NB4 (cell line): ENCODE measurements around the gene PRDM4.
"Not testable (repeated sequence)": the region's sequence is repeated elsewhere in the genome, so short reads cannot be mapped to it uniquely, and the experiment has no call there.

Experiments used
- DNase-seq: peaks from one replicate; pipeline ENCODE4 v3.0.0; 2010; ENCODE audit warnings: low read depth
- H3K4me3 ChIP-seq: one replicate; pipeline ENCODE4 v1.5.1; 2011; ENCODE audit warnings: mild to moderate bottlenecking, low read depth, low read length, moderate library complexity
- MYC ChIP-seq: IDR thresholded peaks from 2 replicates; pipeline ENCODE4 v1.6.1; 2011; ENCODE audit warnings: low read depth, low read length
- POLR2A ChIP-seq: IDR thresholded peaks from 2 replicates; pipeline ENCODE4 v1.6.1; 2011; ENCODE audit warnings: mild to moderate bottlenecking; ENCODE audit not compliant: insufficient read length; ENCODE audit errors: extremely low read depth
- TF ChIP-seq, protein P1 (sequence below): IDR thresholded peaks from one replicate; pipeline ENCODE4 v1.5.1; 2012; ENCODE audit warnings: low read depth, low read length
- TF ChIP-seq, protein P2 (sequence below): IDR thresholded peaks from 2 replicates; pipeline ENCODE4 v1.6.1; 2011; ENCODE audit warnings: low read depth, low read length

PRDM4 gene

DNA sequence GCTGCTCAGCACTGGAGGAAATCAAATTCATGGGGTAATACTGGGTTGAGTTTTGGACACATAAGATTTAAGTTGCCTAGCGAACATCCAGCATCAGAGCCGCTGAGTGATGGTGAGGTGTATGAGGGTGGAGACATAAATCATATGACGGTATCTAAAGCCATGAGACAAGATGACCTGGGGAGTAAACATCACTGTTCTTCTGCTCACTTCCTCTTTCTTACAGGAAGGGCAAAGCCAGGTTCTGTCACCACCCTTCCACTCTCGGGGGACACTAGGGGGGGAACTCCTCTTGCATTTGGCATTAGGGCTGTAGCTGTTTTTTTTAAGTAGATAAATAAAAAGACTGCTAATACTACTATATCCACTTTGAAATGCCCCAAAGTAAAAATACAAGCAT, 24.0 kb downstream of the PRDM4 start:
- H3K4me3 ChIP-seq: no peak overlapping the region
- no peak for TF ChIP-seq MYC
- TF ChIP-seq, protein P1, sequence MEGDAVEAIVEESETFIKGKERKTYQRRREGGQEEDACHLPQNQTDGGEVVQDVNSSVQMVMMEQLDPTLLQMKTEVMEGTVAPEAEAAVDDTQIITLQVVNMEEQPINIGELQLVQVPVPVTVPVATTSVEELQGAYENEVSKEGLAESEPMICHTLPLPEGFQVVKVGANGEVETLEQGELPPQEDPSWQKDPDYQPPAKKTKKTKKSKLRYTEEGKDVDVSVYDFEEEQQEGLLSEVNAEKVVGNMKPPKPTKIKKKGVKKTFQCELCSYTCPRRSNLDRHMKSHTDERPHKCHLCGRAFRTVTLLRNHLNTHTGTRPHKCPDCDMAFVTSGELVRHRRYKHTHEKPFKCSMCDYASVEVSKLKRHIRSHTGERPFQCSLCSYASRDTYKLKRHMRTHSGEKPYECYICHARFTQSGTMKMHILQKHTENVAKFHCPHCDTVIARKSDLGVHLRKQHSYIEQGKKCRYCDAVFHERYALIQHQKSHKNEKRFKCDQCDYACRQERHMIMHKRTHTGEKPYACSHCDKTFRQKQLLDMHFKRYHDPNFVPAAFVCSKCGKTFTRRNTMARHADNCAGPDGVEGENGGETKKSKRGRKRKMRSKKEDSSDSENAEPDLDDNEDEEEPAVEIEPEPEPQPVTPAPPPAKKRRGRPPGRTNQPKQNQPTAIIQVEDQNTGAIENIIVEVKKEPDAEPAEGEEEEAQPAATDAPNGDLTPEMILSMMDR: peak; percentile 9
- DNase-seq: peak; percentile 79

DNA sequence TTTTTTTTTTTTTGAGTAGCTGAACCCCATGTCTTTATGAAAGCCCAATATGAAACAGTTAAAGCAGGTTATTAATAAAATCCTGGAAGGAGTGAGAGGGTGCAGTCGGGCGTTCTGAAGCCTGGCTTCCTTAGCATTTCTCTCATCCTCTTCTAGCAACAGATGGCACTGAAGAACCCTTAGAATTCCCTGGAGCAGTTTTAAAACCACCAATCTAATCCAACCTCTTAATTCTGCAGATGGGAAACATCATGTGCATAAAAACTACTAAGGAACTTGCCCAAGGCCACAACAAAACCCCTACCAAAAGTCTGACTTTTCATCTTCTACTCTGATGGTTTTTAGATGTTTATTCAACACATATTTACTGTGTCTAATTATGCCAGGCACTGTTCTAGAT, 25.2 kb downstream of the PRDM4 start:
- TF ChIP-seq, protein P1: no peak
- TF ChIP-seq, protein P2, sequence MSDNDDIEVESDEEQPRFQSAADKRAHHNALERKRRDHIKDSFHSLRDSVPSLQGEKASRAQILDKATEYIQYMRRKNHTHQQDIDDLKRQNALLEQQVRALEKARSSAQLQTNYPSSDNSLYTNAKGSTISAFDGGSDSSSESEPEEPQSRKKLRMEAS: no peak
- TF ChIP-seq MYC (no peak), POLR2A (no peak)
- DNase-seq: no peak
- no peak overlapping the region for H3K4me3 ChIP-seq

DNA sequence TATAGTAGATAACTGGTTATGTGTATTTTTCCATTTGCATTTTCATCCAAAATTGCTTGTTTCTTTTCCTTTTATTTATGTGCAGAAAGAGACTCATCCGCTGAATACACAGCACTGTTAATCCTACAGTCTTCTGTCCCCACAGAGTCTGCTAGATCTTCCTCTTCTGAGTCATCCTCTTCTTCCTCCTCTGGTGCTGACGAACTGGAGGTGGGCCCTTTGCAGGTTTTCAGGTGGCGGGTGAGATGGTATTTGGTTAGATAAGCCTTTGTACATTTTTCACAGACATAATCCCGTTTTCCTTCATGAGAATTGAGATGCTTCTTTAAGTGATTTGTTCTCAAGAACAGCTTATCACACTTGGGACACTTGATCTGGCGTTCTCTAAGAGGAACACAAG, 26.8 kb downstream of the PRDM4 start:
- H3K4me3 ChIP-seq: no peak overlapping the region
- no peak for DNase-seq
- TF ChIP-seq, protein P2: no peak
- TF ChIP-seq, protein P1: no peak
- TF ChIP-seq POLR2A (no peak), MYC (no peak)

DNA sequence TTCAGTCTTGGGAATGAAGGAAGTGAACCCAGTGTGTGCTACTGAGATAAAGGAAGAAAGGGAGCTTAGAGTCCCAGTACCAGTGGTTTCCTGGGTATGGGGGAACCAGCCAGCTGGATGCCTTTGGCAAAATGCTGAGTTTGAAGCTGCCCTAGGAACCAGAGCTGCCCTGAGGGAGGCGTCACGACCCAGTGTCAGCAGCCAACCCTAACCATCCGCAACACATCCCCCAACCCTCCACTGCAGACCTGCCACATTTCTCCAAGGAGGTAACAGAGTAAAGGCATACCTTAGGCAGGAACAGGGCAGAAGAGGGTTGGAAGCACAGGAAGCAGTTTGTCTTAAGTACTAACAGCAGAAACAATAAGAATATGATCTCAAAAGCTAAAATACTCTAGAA, 28.6 kb downstream of the PRDM4 start:
- no peak overlapping the region for H3K4me3 ChIP-seq
- no peak for TF ChIP-seq MYC
- TF ChIP-seq, protein P2: no peak
- no peak for TF ChIP-seq POLR2A
- TF ChIP-seq, protein P1: no peak
- no peak for DNase-seq

DNA sequence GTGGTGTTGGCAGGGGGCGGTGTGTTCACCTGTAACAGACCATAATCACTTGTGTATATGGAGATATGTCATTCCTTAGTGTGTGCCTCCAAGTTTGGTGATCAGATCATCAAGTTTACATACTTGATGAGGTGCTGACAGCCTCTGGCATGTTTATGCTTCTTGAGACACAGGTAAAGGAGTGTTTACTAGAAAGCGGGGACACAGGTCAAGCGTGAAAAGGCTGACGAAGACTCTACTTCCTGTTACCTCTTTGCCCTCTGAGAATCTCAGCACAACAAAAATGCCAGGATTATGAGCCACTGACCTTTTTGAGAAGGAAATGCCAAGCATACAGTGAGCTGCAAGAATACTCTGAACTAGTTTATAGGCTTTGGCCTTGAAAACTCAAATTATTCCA, 29.6 kb downstream of the PRDM4 start:
- TF ChIP-seq, protein P2: no peak
- DNase-seq: no peak

DNA sequence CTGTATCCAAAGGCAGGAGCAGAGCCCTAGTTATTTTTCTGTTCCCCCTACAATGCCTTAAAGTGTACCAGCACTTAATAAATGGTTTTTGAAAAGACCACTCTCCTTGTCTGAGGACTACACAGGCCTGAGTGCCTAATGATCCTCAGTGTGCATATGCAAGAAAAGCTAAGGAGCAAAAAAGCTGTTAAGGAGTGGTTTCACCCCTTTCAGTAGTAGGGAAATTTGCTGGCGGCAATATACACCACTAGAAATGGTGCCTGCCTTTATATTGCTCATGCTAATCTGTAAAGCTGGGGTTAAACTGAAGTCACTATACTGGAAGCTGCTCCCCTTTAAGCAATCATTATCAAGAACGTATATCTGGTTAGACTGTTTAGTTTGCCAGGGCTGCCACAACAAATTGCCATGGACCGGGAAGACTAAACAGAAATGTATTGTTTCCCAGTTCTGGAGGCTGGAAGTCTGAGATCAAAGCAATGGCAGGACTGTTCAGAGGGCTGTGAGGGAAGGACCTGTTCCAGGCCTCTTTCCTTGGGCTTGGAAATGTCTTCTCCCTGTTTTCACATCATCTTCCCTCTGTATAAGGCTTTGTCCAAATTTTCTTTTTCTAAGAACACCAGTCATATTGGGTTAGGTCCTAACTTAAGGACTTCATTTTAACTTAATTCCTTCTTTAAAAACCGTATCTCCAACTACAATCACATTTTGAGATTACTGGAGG, 30.2 kb downstream of the PRDM4 start:
- no peak overlapping the region for H3K4me3 ChIP-seq
- no peak for DNase-seq
- TF ChIP-seq, protein P2: no peak
- TF ChIP-seq POLR2A (no peak), MYC (no peak)
- TF ChIP-seq, protein P1: no peak

More for the DNA sequence above, 29.6 kb downstream of the PRDM4 start:
- H3K4me3 ChIP-seq: no peak overlapping the region

DNA sequence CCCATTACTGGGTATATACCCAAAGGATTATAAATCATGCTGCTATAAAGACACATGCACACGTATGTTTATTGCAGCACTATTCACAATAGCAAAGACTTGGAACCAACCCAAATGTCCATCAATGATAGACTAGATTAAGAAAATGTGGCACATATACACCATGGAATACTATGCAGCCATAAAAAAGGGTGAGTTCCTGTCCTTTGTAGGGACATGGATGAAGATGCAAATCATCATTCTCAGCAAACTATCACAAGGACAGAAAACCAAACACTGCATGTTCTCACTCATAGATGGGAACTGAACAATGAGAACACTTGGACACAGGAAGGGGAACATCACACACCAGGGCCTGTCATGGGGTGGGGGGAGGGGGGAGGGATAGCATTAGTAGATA, 33.2 kb downstream of the PRDM4 start:
- not testable (repeated sequence) for H3K4me3 ChIP-seq, DNase-seq

DNA sequence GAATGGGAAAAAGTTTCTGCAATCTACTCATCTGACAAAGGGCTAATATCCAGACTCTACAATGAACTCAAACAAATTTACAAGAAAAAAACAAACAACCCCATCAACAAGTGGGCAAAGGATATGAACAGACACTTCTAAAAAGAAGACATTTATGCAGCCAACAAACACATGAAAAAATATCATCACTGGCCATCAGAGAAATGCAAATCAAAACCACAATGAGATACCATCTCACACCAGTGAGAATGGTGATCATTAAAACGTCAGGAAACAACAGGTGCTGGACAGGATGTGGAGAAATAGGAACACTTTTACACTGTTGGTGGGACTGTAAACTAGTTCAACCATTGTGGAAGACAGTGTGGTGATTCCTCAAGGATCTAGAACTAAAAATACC, 33.6 kb downstream of the PRDM4 start:
- not testable (repeated sequence) for DNase-seq, H3K4me3 ChIP-seq
